Head of caudate nucleus (tissue), 42 donors: ENCODE results near the gene GPR158.
"Not testable (repeated sequence)": the region's sequence is repeated elsewhere in the genome, so short reads cannot be mapped to it uniquely, and the experiment has no call there.

ENCODE experiments used
- DNase-seq, 42 donors: peaks; one replicate each; pipeline versions ENCODE4 v3.0.0 to v3.0.0-alpha.2; 2020 to 2021; ENCODE audit warnings: mixed read lengths in 7 of 42
- intact Hi-C: fragments of 100-400 bp; cut with DNase I; formaldehyde crosslinking; loops from one replicate; pipeline ENCODE4 v1.15.0; 2022

The GPR158 gene

GRCh38 chr10:25288181-25288580 lies 113.4 kb downstream of the GPR158 start:
- DNase-seq: no peak
- intact Hi-C loops: no loop called here

- DNase-seq: peak in 13 of 42 donors; percentile 1 to 53 (median 29)
- intact Hi-C loops: no loop called here
These were observed 119.5 kb downstream of the GPR158 start for GRCh38 chr10:25294032-25294926.

- intact Hi-C loops: no loop called here
- no peak for DNase-seq
These were observed 121.5 kb downstream of the GPR158 start for GRCh38 chr10:25296324-25296723.

GRCh38 chr10:25297466-25297865 lies 122.7 kb downstream of the GPR158 start:
- no peak for DNase-seq
- intact Hi-C loops: no loop called here

- DNase-seq: no peak
- intact Hi-C loops: no loop called here
These were observed 125.3 kb downstream of the GPR158 start for GRCh38 chr10:25300073-25300472.

- no peak for DNase-seq
- intact Hi-C loops: no loop called here
These were observed 129.8 kb downstream of the GPR158 start for GRCh38 chr10:25304606-25305005.

GRCh38 chr10:25306386-25306785 lies 131.6 kb downstream of the GPR158 start:
- intact Hi-C loops: no loop called here
- DNase-seq: no peak

GRCh38 chr10:25308278-25308677 lies 133.5 kb downstream of the GPR158 start:
- intact Hi-C loops: no loop called here
- DNase-seq: no peak

GRCh38 chr10:25317596-25318211 lies 142.9 kb downstream of the GPR158 start:
- DNase-seq, intact Hi-C loops: not testable (repeated sequence)

- intact Hi-C loops: no loop called here
- DNase-seq: no peak
These were observed 152.5 kb downstream of the GPR158 start for GRCh38 chr10:25327273-25327672.

GRCh38 chr10:25328361-25328760 lies 153.6 kb downstream of the GPR158 start:
- intact Hi-C loops: no loop called here
- DNase-seq: no peak

- DNase-seq, intact Hi-C loops: not testable (repeated sequence)
These were observed 154.8 kb downstream of the GPR158 start for GRCh38 chr10:25329587-25329986.

- no peak for DNase-seq
- intact Hi-C loops: no loop called here
These were observed 159.6 kb downstream of the GPR158 start for GRCh38 chr10:25334445-25334844.

- intact Hi-C loops: no loop called here
- no peak for DNase-seq
These were observed 161.5 kb downstream of the GPR158 start for GRCh38 chr10:25336330-25336729.

GRCh38 chr10:25338271-25338670 lies 163.5 kb downstream of the GPR158 start:
- no peak for DNase-seq
- intact Hi-C loops: no loop called here

- intact Hi-C loops: no loop called here
- no peak for DNase-seq
These were observed 165.2 kb downstream of the GPR158 start for GRCh38 chr10:25339966-25340365.

- intact Hi-C loops: no loop called here
These were observed 174.7 kb downstream of the GPR158 start for GRCh38 chr10:25349520-25349919.

GRCh38 chr10:25356609-25357008 lies 181.8 kb downstream of the GPR158 start:
- intact Hi-C loops: no loop called here

More at GRCh38 chr10:25349520-25349919, 174.7 kb downstream of the GPR158 start:
- DNase-seq: no peak

GRCh38 chr10:25357269-25357668 lies 182.5 kb downstream of the GPR158 start:
- DNase-seq: no peak
- intact Hi-C loops: no loop called here

More at GRCh38 chr10:25356609-25357008, 181.8 kb downstream of the GPR158 start:
- DNase-seq: no peak

- peak in 34 of 42 donors; percentile 7 to 82 (median 42) for DNase-seq
- intact Hi-C loops: no loop called here
These were observed 207.4 kb downstream of the GPR158 start for GRCh38 chr10:25382029-25382810.
